HG02840 (cell line): Measurements from ENCODE around the gene PNMA6F.
"Not testable (repeated sequence)": the region's sequence is repeated elsewhere in the genome, so short reads cannot be mapped to it uniquely, and the experiment has no call there.

Source experiments
- ATAC-seq: cut with Tn5 transposase; IDR thresholded peaks from one replicate; pipeline ENCODE4 v1.9.1; 2021; ENCODE audit warnings: mild to moderate bottlenecking, moderate library complexity, moderate number of reproducible peaks; ENCODE audit not compliant: unreplicated experiment, low FRiP score

PNMA6F gene

GRCh38 chrX:153304988-153305736 is 16.4 kb downstream of the PNMA6F start:
- ATAC-seq: no peak

DNA sequence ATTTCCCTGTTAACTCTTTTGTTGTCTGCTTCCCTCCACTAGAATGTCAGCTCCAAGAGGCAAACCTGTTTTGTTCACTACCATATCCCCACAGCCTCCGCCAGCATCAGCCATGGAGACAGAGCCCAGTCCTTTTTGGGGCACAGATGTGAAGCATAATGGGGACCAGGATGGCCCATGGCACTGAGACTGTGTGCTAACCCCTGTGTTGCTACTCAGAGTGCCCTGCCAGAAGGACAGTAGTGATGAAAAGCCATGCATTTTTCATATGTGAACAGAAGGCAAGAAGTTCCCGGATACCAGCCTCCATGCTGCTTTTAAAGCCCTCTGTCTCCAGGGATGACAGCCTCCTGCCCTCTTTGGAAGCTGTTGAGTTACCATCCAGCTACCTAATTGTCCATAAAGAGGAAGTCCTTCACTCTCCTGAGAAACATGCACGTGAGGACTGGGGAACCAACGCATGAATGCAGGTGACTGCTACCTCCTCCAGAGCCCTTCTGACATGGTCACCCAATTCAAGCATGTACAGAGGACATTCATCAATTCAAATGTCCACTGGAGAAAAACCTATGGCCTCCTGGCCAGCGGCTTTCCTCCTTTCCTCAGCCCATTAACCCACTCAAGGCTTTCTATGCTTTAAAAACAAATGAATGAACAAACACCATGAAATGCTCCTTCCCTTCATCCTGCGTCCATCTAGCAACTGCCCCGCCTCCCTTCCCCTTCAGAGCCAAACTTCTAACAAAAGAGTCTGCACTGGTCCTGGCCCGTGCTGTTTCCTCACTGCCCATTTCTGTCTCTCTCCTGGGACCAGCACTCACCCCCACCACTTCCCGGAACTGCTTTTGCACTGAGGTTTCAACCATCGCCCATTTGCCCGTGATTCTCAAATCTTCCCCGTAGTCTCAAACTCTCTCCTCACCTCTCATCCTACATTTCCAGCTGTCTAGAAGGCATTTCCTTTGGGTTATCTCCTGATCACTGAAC is 18.0 kb downstream of the PNMA6F start:
- no peak for ATAC-seq

- no peak for ATAC-seq
Measured at GRCh38 chrX:153302796-153303195, 18.8 kb downstream of the PNMA6F start.

DNA sequence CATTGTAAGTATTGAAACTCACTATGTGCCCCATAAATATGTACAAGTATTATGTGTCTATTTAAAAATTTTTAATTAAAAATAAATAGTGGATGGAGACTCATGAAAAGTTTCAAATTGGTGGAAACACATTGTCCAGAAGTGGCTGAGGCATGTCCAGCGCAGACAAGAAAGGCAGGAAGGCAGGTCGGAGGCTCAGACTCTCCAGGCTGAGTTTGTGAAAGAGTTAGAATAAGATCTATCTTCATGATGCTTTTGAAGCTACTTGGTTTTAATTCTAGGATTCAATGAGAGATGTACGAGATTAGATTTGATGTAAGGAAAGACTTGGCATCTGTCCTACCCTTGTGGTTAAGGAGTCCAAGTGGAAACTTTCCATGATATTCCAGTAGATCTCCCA is 19.8 kb downstream of the PNMA6F start:
- ATAC-seq: no peak

DNA sequence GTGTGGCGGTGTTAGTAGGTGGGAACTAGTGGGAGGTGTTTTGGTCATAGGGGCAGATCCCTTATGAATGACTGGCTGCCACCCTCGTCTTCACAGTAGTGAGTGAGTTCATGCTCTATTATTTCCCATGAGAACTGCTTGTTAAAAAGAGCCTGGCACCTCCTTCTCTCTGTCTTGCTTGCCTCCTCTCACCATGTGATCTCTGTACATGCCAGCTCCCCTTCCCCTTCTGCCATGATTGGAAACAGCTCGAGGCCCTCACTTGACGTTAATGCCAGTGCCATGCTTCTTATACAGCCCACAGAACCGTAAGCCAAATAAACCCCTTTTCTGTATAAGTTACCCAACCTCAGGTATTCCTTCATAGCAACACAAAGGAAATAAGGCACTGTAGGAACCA is 21.7 kb downstream of the PNMA6F start:
- no peak for ATAC-seq

DNA sequence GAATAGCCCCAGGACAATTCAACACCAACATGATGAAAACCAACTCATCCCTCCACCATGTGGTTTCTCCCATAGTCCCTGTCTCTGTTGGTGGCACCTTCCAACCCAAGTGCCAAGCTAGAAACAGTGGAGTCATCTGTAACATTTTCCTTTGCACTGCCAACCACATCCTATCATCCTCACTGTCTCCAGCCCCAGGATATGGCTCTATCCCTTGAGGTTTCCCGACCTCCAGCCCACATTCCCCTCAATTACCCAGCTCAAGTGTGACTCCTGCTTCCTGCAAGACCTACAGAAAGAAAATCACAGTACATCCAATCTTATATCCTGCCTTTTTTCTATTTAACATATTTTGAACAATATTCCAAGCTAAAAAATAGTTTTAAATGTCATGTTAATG is 24.2 kb downstream of the PNMA6F start:
- no peak for ATAC-seq

DNA sequence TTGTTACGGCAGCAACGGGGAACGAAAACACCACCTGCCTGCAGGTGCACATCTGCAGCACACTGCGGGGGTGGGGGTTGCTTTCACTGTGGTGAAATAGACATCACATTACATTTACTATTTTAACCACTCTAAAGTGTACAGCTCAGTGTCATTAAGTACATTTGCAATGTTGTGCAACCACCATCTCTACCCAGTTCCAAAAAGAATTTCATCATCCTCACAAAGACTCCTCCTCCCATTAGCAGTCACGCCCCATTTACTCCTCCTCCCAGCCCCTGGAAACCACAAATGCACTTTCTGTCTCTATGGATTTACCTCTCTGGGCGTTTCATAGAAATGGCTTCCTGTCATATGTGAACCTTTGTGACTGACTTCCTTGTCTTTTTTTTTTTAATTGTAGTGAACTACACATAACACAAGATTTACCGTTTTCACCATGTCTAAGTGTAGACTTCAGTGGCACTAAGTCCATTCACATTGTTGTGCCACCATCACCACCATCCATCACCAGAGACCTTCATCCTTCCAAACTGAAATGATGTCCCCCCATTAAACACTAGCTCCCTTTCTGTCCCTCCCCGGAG is 28.0 kb downstream of the PNMA6F start:
- not testable (repeated sequence) for ATAC-seq

DNA sequence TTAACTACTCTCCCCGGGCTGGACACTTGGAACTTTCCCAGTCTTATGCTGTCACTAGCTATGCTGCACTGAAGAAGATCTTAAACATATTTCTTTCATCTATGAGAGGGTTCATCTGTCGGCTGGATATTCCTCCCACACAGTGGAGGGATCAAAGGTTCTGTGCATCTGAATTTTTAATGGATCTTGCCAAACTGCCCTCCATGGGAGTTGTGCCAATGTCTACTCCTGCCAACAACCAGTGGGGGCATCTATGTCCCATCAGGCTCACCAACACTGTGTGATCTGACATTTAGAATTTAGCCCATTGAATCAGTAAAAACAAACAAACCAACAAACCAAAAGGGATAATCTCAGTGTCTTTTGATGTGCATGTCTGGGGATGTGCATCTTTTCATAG is 32.8 kb downstream of the PNMA6F start:
- ATAC-seq: not testable (repeated sequence)

DNA sequence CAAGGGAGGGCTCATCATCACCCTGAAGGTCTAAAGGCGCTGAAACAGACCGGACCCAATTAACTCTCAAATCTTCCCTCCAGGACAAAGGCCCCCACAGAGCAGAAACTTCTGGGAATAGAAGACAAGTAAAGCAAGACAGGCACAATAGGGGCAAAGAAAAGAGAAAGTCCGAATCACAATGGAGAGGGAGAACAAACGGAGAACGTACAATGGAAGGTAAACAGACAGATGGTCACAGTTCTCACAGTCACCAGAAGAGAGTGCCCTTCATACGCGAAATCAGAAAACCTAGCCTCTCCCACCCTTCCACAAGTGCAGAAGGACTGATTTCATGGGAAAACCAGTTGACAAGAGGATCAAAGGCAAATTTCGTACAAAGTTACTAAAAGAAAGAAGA is 35.9 kb downstream of the PNMA6F start:
- ATAC-seq: not testable (repeated sequence)

- not testable (repeated sequence) for ATAC-seq
Measured at GRCh38 chrX:153283982-153284381, 37.6 kb downstream of the PNMA6F start.

DNA sequence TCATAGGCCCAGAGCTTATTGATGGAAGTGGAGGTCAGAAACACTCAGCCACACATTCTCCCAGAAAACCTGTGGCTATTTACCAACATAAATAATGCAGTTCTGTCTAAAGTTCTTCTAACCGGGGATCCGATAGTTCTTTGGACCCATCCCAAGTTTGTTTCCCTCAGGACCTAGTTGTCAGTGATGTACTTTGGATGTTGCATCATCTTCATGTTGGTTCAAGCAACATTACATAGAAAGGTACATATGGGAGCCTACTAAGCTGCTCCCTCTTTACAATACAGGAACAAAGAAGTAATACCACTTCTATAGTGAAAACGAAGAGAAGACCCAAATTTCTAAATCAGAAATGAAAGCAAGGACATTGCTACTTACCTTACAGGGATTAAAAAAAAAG is 39.8 kb downstream of the PNMA6F start:
- not testable (repeated sequence) for ATAC-seq

DNA sequence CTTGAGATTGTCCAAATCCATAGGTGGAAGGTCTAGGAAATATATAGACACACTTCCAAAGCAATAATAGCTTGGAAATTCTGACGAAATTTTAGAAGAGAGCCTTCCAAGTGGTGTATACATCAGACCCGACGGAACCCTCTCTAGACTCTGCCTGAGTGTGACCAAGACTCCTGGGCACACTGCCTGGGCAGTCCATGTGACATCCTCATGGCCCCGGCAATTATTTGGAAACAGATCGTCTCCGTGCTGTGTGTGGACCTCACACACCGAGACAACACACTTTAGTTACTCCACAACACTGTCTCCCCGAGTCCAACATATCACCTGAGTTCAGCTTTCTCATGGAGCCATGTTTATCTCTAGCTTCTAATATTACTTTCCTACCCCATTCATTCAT is 42.3 kb downstream of the PNMA6F start:
- ATAC-seq: not testable (repeated sequence)

DNA sequence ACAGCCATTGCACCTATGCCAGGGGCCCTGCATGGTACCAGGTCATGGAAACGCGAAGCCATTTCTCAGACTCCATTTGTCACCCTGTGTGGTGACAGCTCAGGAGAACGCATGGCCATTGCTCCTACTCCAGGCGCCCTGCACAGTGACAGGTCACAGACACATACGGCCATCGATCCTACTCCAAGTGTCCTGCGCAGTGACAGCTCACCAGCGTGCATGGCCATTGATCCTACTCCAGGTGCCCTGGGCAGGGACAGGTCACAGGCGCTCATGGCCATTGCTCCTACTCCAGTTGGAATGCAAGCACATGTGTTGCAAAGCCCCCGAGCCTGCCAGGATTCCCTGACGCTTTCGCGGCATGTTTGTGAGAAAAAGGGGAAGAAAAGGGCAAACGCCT is 45.5 kb downstream of the PNMA6F start:
- not testable (repeated sequence) for ATAC-seq

DNA sequence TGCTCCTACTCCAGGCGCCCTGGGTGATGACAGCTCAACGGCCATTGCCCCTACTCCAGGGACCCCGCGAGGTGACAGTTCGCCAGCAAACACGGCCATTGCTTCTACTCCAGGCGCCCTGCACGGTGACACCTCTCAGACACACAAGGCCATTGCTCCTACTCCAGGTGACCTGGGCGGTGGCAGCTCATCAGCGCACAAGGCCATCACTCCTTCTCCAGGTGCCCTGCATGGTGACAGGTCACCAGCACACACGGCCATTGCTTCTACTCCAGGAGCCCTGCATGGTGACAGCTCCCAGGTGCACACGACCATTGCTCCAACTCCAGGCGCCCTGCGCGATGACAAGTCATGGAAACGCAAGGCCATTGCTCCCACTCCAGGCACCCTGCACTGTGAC is 46.1 kb downstream of the PNMA6F start:
- not testable (repeated sequence) for ATAC-seq

DNA sequence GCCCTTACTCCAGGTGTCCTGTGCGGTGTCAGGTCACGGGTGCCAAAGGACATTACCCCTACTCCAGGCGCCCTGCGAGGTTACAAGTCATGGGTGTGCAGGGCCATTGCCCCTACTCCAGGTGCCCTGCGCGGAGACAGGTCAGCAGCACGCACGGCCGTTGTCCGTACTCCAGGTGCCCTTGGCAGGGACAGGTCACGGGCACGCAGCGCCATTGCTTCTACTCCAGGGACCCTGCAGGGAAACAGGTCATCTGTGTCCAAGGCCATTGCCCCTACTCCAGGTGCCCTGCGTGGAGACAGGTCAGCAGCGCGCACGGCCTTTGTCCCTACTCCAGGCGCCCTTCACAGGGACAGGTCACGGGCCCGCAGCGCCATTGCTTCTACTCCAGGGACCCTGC is 49.0 kb downstream of the PNMA6F start:
- ATAC-seq: not testable (repeated sequence)

DNA sequence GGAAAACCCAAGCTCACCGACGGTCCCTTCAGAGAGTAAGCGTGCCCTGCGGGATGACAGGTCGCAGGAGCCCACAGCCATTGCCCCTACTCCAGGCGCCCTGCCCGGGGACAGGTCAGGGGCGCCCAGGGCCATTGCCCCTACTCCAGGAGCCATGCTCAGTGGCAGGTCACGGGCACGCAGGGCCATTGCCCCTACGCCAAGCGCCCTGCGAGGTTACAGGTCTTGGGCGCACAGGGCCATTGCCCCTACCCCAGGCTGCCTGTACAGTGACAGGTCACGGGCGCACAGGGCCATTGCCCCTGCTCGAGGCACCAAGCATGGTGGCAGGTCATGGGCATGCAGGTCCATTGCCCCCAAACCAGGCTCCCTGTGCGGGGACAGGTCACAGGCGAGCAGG is 49.5 kb downstream of the PNMA6F start:
- not testable (repeated sequence) for ATAC-seq
